Measurements from ENCODE around the gene FOXP1. TPM values are rescaled to one million over a fixed set of nuclear protein-coding genes. Genes with fewer than 3 reads are reported as not detected.

The FOXP1 gene
- total and polyA plus RNA-seq, 2 of the 8 experiments (the other 6 are each of a cell fraction or from before 2014, with no cell fraction given) = 13.9 to 25.4 TPM

GRCh38 chr3:71330909-71331308, 252.6 kb downstream of the FOXP1 start:
- Histone ChIP-seq H4K20me1 (replicated peaks in 1 of 2; ENCODE audit: control insufficient read depth in 1 of 2, insufficient read depth in 2 of 2, low read length in 2 of 2) (no peaks in the 10 kb centered on the region), H3K4ac (replicated peaks; ENCODE audit: insufficient read length, low read depth, low read length) (no peak overlapping the region), H4K8ac (ENCODE audit: extremely low read depth, insufficient read depth, low read length) (no peak overlapping the region; the same call in 1 of the 2 replicates), H3K9ac (replicated peaks in 1 of 4; ENCODE audit: extremely low read depth in 1 of 4, low read depth in 3 of 4, low read length in 3 of 4) (no peak overlapping the region), H2BK20ac (ENCODE audit: low read length) (no peak overlapping the region), H3K27ac (ENCODE audit: low read depth, low read length) (no peak overlapping the region), H3K27me3 (replicated peaks in 1 of 4; ENCODE audit: control insufficient read depth in 3 of 4, extremely low read depth in 1 of 4, insufficient read depth in 3 of 4, low read length in 3 of 4) (no peaks in the 10 kb centered on the region), H3K79me2 (ENCODE audit: control insufficient read depth in 1 of 2, insufficient read depth in 2 of 2, low read length in 2 of 2) (no peaks in the 10 kb centered on the region), H3K4me1 (replicated peaks in 1 of 4; ENCODE audit: control insufficient read depth in 3 of 4, insufficient read depth in 4 of 4, low read length in 3 of 4) (no peaks in the 10 kb centered on the region; a peak in 1 of 7 replicates), H3K79me1 (ENCODE audit: low read depth, low read length) (no peaks in the 10 kb centered on the region), H4K91ac (replicated peaks; ENCODE audit: insufficient read length, low read length) (no peak overlapping the region), H3K23ac (ENCODE audit: insufficient read length) (no peak overlapping the region), H3K18ac (ENCODE audit: extremely low read depth, low read length) (no peak overlapping the region), H3K23me2 (ENCODE audit: low read depth, low read length) (no peaks in the 10 kb centered on the region), H3K56ac (replicated peaks; ENCODE audit: insufficient read length, low read depth, low read length) (no peak overlapping the region), H2BK120ac (replicated peaks; ENCODE audit: low read depth, low read length) (no peak overlapping the region), H3K36me3 (ENCODE audit: control insufficient read depth in 2 of 4, insufficient read depth in 4 of 4, low read length in 3 of 4) (no peaks in the 10 kb centered on the region; a peak in 1 of 8 replicates), H2AFZ (ENCODE audit: low read length) (no peak overlapping the region), H2AK5ac (ENCODE audit: low read depth, low read length) (no peak overlapping the region), H2BK12ac (ENCODE audit: low read depth, low read length) (no peak overlapping the region), H3K4me3 (ENCODE audit: extremely low read depth in 1 of 4, insufficient read depth in 2 of 4, low read depth in 3 of 4, low read length in 4 of 4) (no peak overlapping the region), H2BK15ac (ENCODE audit: low read length) (no peak overlapping the region), H2BK5ac (ENCODE audit: low read depth, low read length) (no peak overlapping the region), H4K5ac (ENCODE audit: insufficient read length, low read depth, low read length) (no peak overlapping the region), H3K9me3 (ENCODE audit: insufficient read depth in 2 of 2, low read depth in 1 of 2, low read length in 1 of 2) (peaks cover 0 to 6% of the 10 kb centered on the region in 2 experiments; a peak in 1 of 4 replicates), H3K14ac (ENCODE audit: insufficient read length) (no peak overlapping the region), H3K4me2 (ENCODE audit: insufficient read depth in 1 of 2, low read depth in 2 of 2, low read length in 2 of 2) (no peak overlapping the region)
- FAIRE-seq (no peak), DNase-seq (ENCODE audit: low read depth in 1 of 2, low spot score in 2 of 2) (no peak)
- TF ChIP-seq ATF3 (IDR thresholded peaks at IDR 0.05; ENCODE audit: insufficient read depth, low read depth, low read length) (no peak), SRF (IDR thresholded peaks at IDR 0.05; ENCODE audit: low read depth, low read length) (no peak), NANOG (IDR thresholded peaks at IDR 0.05; ENCODE audit: insufficient read depth, low read depth, low read length, poor library complexity, severe bottlenecking) (no peak)
- ChIA-PET POLR2A (ENCODE audit: partially characterized antibody) (no interaction called here), CTCF (ENCODE audit: partially characterized antibody) (interaction anchor here (3.1 kb wide), 1 partner anchor 66 kb away, joined by 8 read pairs; no protein-coding TSS in a partner anchor)
- WGBS, 2 experiments (ENCODE audit: extremely low coverage in 1 of 2, insufficient coverage in 1 of 2, insufficient read length in 1 of 2, insufficient replicate concordance in 2 of 2, low coverage in 1 of 2, low lambda C conversion rate in 2 of 2, missing lambda C conversion rate in 1 of 2) = 97% methylated on average over 10 of the region's 18 CpGs; no CpG with 5 or more reads in 1 of the 2 experiments

Measured in H1 (cell line).